Endothelial cell of umbilical vein (primary cell): ENCODE measurements around the gene SSUH2. TPM values are rescaled to one million over a fixed set of nuclear protein-coding genes. Genes with fewer than 3 reads are reported as not detected.

Source experiments
- BruUV-seq: library from RNA; stranded (reverse); fragments of 400-500 nt; replicated peaks from 2 replicates; lab custom pipeline; 2021; lab: Mats Ljungman, UMichigan
- CTCF ChIA-PET: fragments of 300-600, 350-600 bp; sonication (Branson Sonifier 250); formaldehyde crosslinking; loops from one replicate; lab custom pipeline; 2021; ENCODE audit warnings: antibody characterized with exemption, inconsistent platforms; lab: Charles Lee
- POLR2A ChIA-PET: fragments of 300-600, 350-600 bp; sonication (Branson Sonifier 250); formaldehyde crosslinking; loops from one replicate; lab custom pipeline; 2021; ENCODE audit warnings: antibody characterized with exemption, inconsistent platforms; lab: Charles Lee
- DNase-seq: peaks from one replicate; pipeline ENCODE4 v3.0.0-alpha.2; 2011; ENCODE audit warnings: low read depth, low spot score
- FAIRE-seq: peaks from 2 replicates; lab custom pipeline; 2011; peaks lifted over from hg19 to GRCh38; lab: Jason Lieb, UNC
- H2AFZ ChIP-seq: 2 replicates; pipeline ENCODE4 v1.6.0; 2012; ENCODE audit warnings: low read depth, low read length, control low read depth, inconsistent platforms
- H3K27ac ChIP-seq: 2 replicates; pipeline ENCODE4 v1.5.1; 2011; ENCODE audit warnings: low read depth, mild to moderate bottlenecking, control low read depth, low read length, moderate library complexity; ENCODE audit not compliant: insufficient read depth
- H3K27me3 ChIP-seq, 2 experiments: 2 replicates each; pipeline versions ENCODE4 v1.6.0 to v1.6.1; 2011; ENCODE audit warnings: low read length in 2 of 2, mixed read lengths in 1 of 2; ENCODE audit not compliant: control insufficient read depth in 2 of 2, insufficient read depth in 2 of 2
- H3K36me3 ChIP-seq, 2 experiments: 2 replicates in 1 of 2; 3 replicates in 1 of 2; pipeline ENCODE4 v1.5.1; 2011; ENCODE audit warnings: low read length in 2 of 2, mild to moderate bottlenecking in 1 of 2, moderate library complexity in 1 of 2; ENCODE audit not compliant: control insufficient read depth in 2 of 2, insufficient read depth in 2 of 2; ENCODE audit errors: extremely low read depth in 1 of 2
- H3K4me1 ChIP-seq: 3 replicates; pipeline ENCODE4 v1.5.1; 2011; ENCODE audit warnings: mild to moderate bottlenecking, low read length; ENCODE audit not compliant: control insufficient read depth, insufficient read depth; ENCODE audit errors: extremely low read depth
- H3K4me2 ChIP-seq: 2 replicates; pipeline ENCODE4 v1.6.1; 2011; ENCODE audit warnings: low read length, control low read depth, mixed read lengths; ENCODE audit not compliant: insufficient read depth
- H3K4me3 ChIP-seq, 3 experiments: fragments of 200-600 bp in 1 of 3; sonication (generic), shearing (Covaris generic) in 1 of 3; replicated peaks in 1 of 3; 2 replicates each; pipeline ENCODE4 v1.5.1; 2011 to 2016; ENCODE audit warnings: control low read depth in 3 of 3, low read length in 3 of 3, mild to moderate bottlenecking in 2 of 3, inconsistent platforms in 1 of 3, low read depth in 1 of 3, moderate library complexity in 1 of 3; ENCODE audit not compliant: insufficient read depth in 1 of 3
- H3K79me2 ChIP-seq: 2 replicates; pipeline ENCODE4 v1.6.0; 2012; ENCODE audit warnings: low read length, inconsistent platforms; ENCODE audit not compliant: control insufficient read depth, insufficient read depth
- H3K9ac ChIP-seq: replicated peaks from 2 replicates; pipeline ENCODE3; 2011; ENCODE audit warnings: low read length, control low read depth; ENCODE audit not compliant: insufficient read depth; ENCODE audit errors: extremely low read depth
- H3K9me1 ChIP-seq: replicated peaks from 3 replicates; pipeline ENCODE4 v1.6.0; 2011; ENCODE audit warnings: mild to moderate bottlenecking, low read length; ENCODE audit not compliant: control insufficient read depth, insufficient read depth; ENCODE audit errors: extremely low read depth
- H3K9me3 ChIP-seq: replicated peaks from 2 replicates; pipeline ENCODE4 v1.5.1; 2012; ENCODE audit warnings: low read length, inconsistent platforms; ENCODE audit not compliant: control insufficient read depth, insufficient read depth
- H4K20me1 ChIP-seq: replicated peaks from 2 replicates; pipeline ENCODE3; 2011; ENCODE audit warnings: mild to moderate bottlenecking, low read length; ENCODE audit not compliant: control insufficient read depth, insufficient read depth; ENCODE audit errors: extremely low read depth
- EZH2 ChIP-seq: IDR thresholded peaks from 2 replicates; pipeline ENCODE4 v1.6.1; 2012; ENCODE audit warnings: borderline replicate concordance, low read depth, mild to moderate bottlenecking, moderate library complexity, low read length, inconsistent platforms; ENCODE audit not compliant: severe bottlenecking
- FOS ChIP-seq: IDR thresholded peaks from 2 replicates; pipeline ENCODE4 v1.6.1; 2011; ENCODE audit warnings: mild to moderate bottlenecking, low read length, moderate library complexity, borderline replicate concordance; ENCODE audit not compliant: insufficient read depth
- GATA2 ChIP-seq: IDR thresholded peaks from 2 replicates; pipeline ENCODE4 v1.7.0; 2011; ENCODE audit warnings: low read depth, mild to moderate bottlenecking, moderate library complexity, mixed read lengths, low read length; ENCODE audit not compliant: insufficient read length, insufficient read depth
- JUN ChIP-seq: IDR thresholded peaks from 2 replicates; pipeline ENCODE4 v1.6.1; 2011; ENCODE audit warnings: borderline replicate concordance, low read depth; ENCODE audit not compliant: insufficient read length, insufficient read depth
- MYC ChIP-seq: IDR thresholded peaks from one replicate; pipeline ENCODE4 v1.6.1; 2011; ENCODE audit warnings: mild to moderate bottlenecking, low read depth, low read length
- POLR2A ChIP-seq: IDR thresholded peaks from 2 replicates; pipeline ENCODE4 v1.6.1; 2012; ENCODE audit warnings: low read depth, mild to moderate bottlenecking, control low read depth, low read length
- POLR2AphosphoS5 ChIP-seq: IDR thresholded peaks from 2 replicates; pipeline ENCODE4 v1.6.1; 2012; ENCODE audit warnings: low read depth, mild to moderate bottlenecking, control low read depth, low read length, moderate library complexity; ENCODE audit not compliant: insufficient read depth
- dilution Hi-C: fragments of 300-500 bp; cut with MboI; formaldehyde crosslinking; loops from one replicate; pipeline ENCODE4 v1.15.0; 2019; ENCODE audit warnings: low sequenced_read_pairs; ENCODE audit not compliant: extremely low pct_ligation_motif_present
- intact Hi-C: fragments of 100-400 bp; cut with micrococcal nuclease; formaldehyde crosslinking; loops from one replicate; pipeline ENCODE4 v1.10.0; 2022
- polyA plus RNA-seq, 4 experiments: library from polyadenylated mRNA; depleted of rRNA in 3 of 4; stranded (reverse) in 3 of 4; unstranded in 1 of 4; fragments of >200 nt; gene quantifications; 2 replicates each; pipeline versions ENCODE4 v1.2.1 to v1.2.3, GENCODE V29; 2011 to 2012; ENCODE audit warnings: missing spikeins in 1 of 4
- total RNA-seq: library from RNA; stranded (reverse); gene quantifications from 2 replicates; pipeline ENCODE4 v1.2.3, GENCODE V29; 2021
- TF ChIP-seq, protein P1 (sequence below), 2 donors: IDR thresholded peaks; 1 replicate in 1 of 2; 2 replicates in 1 of 2; pipeline ENCODE4 v1.5.1; 2011; ENCODE audit warnings: low read length in 2 of 2, mild to moderate bottlenecking in 2 of 2, moderate library complexity in 2 of 2, control low read depth in 1 of 2, inconsistent platforms in 1 of 2, low read depth in 1 of 2; ENCODE audit not compliant: insufficient read depth in 1 of 2; ENCODE audit errors: extremely low read depth in 1 of 2
- TF ChIP-seq, protein P2 (sequence below): IDR thresholded peaks from 2 replicates; pipeline ENCODE4 v1.6.1; 2011; ENCODE audit not compliant: insufficient read depth, insufficient read length

SSUH2 gene
- total and polyA plus RNA-seq, 2 donors (not counting 3 experiments of a cell fraction or from before 2014, with no cell fraction given): 0.44 TPM; not detected in 1

DNA sequence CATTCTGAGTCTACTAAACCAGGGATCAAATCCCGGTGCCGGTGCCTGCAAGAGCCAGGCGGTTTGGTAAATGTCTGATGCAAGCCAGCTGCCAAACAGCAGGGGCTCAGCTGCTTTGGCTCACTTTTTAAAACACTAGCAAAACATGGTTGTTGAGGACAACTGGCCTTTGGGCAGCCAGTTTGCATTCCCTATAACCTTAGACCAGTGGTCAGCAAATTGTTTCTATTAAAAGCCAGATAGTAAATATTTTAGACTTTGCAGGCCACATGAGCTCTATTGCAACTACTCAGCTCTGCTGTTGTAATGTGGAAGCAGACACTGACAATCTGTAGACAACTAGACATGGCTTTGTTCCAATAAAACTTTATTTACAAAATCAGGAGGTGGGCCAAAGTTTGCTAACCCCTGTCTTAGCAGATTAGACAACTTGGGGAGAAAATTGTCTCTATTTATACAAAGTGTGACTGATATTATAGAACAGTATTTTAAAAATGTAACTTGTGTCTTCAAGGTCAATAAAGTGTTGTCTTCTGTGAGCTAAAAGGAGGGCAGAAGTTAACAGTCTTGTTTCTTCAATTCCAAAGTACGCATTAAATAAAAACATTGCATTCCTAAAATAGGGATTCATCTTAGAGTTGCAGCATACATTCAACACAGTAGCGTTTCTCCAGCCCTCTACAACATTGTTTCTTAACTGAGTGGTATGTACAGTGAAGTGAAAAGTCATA lies 67.6 kb downstream of the SSUH2 start:
- no peaks in the 10 kb centered on the region for H4K20me1 ChIP-seq
- no peak overlapping the region for H3K4me3 ChIP-seq
- BruUV-seq: no TSS peak
- no peaks in the 10 kb centered on the region for H3K79me2 ChIP-seq
- H3K4me2 ChIP-seq: no peak overlapping the region
- FAIRE-seq (no peak), DNase-seq (no peak)
- no peak for TF ChIP-seq MYC
- TF ChIP-seq POLR2AphosphoS5: no peak
- intact Hi-C loops (no loop called here), dilution Hi-C loops (no loop called here)
- CTCF ChIA-PET: interaction anchor here (2.3 kb wide), 1 partner anchor 135 kb away, joined by 8 read pairs; no protein-coding TSS in a partner anchor
- no peaks in the 10 kb centered on the region for H3K9me1 ChIP-seq
- no peak overlapping the region for H3K9ac ChIP-seq
- H3K9me3 ChIP-seq: no peaks in the 10 kb centered on the region
- no peak overlapping the region for H3K27ac ChIP-seq
- H3K36me3 ChIP-seq: no peaks in the 10 kb centered on the region
- H2AFZ ChIP-seq: no peak overlapping the region
- H3K4me1 ChIP-seq: peaks cover under 1% of the 10 kb centered on the region
- H3K27me3 ChIP-seq: no peaks in the 10 kb centered on the region
- POLR2A ChIA-PET: interaction anchor here (0.8 kb wide), 1 partner anchor 75 kb away, joined by 3 read pairs; the partner anchor contains the start of gene LMCD1

GRCh38 chr3:8576436-8576835 lies 68.2 kb downstream of the SSUH2 start:
- Histone ChIP-seq H3K9me3 (no peaks in the 10 kb centered on the region), H3K4me2 (no peak overlapping the region), H3K79me2 (no peaks in the 10 kb centered on the region), H3K4me1 (peaks cover 6% of the 10 kb centered on the region), H4K20me1 (no peaks in the 10 kb centered on the region), H3K4me3 (no peak overlapping the region), H3K27me3 (no peaks in the 10 kb centered on the region), H3K9ac (no peak overlapping the region), H2AFZ (no peak overlapping the region), H3K27ac (no peak overlapping the region), H3K9me1 (no peaks in the 10 kb centered on the region), H3K36me3 (no peaks in the 10 kb centered on the region)
- ChIA-PET POLR2A (no interaction called here), CTCF (interaction anchor here (2.3 kb wide), 1 partner anchor 134 kb away, joined by 8 read pairs; no protein-coding TSS in a partner anchor)
- BruUV-seq: no TSS peak
- FAIRE-seq (no peak), DNase-seq (no peak)
- TF ChIP-seq, protein P1, sequence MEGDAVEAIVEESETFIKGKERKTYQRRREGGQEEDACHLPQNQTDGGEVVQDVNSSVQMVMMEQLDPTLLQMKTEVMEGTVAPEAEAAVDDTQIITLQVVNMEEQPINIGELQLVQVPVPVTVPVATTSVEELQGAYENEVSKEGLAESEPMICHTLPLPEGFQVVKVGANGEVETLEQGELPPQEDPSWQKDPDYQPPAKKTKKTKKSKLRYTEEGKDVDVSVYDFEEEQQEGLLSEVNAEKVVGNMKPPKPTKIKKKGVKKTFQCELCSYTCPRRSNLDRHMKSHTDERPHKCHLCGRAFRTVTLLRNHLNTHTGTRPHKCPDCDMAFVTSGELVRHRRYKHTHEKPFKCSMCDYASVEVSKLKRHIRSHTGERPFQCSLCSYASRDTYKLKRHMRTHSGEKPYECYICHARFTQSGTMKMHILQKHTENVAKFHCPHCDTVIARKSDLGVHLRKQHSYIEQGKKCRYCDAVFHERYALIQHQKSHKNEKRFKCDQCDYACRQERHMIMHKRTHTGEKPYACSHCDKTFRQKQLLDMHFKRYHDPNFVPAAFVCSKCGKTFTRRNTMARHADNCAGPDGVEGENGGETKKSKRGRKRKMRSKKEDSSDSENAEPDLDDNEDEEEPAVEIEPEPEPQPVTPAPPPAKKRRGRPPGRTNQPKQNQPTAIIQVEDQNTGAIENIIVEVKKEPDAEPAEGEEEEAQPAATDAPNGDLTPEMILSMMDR (IDR thresholded peaks at IDR 0.05; ENCODE audit: extremely low read depth in 1 of 2, insufficient read depth in 1 of 2, low read depth in 1 of 2, low read length in 2 of 2): no peak
- no peak for TF ChIP-seq POLR2AphosphoS5
- TF ChIP-seq, protein P2, sequence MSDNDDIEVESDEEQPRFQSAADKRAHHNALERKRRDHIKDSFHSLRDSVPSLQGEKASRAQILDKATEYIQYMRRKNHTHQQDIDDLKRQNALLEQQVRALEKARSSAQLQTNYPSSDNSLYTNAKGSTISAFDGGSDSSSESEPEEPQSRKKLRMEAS: no peak
- no peak for TF ChIP-seq JUN
- TF ChIP-seq GATA2: no peak
- no peak for TF ChIP-seq FOS
- TF ChIP-seq POLR2A: no peak
- TF ChIP-seq EZH2: no peak
- no peak for TF ChIP-seq MYC
- intact Hi-C loops (no loop called here), dilution Hi-C loops (no loop called here)
